K562 (cell line): ENCODE measurements around the gene PCOLCE2. TPM values are rescaled to one million over a fixed set of nuclear protein-coding genes. Genes with fewer than 3 reads are reported as not detected.

Source experiments
- ATAC-seq: fragments of 200-7000 bp; cut with Tn5 transposase; 3 replicates; pipeline ENCODE4 v1.9.1; 2020; ENCODE audit warnings: moderate library complexity
- BruUV-seq: library from RNA; stranded (reverse); fragments of 400-500 nt; replicated peaks from 2 replicates; lab custom pipeline; 2021; lab: Mats Ljungman, UMichigan
- CTCF ChIA-PET: fragments of 300-600 bp; formaldehyde crosslinking; extraction: SDS; loops from one replicate; lab custom pipeline; 2021; ENCODE audit warnings: low intra/inter-chr PET ratio; lab: Yijun Ruan, JAX
- POLR2A ChIA-PET: fragments of 300-600, 350-650 bp; sonication (Branson Sonifier 250); formaldehyde crosslinking; extraction: SDS; loops from one replicate; lab custom pipeline; 2021; ENCODE audit warnings: antibody characterized with exemption, inconsistent platforms; lab: Yijun Ruan, JAX
- DNase-seq, 4 experiments: peaks; one replicate each; pipeline versions ENCODE4 v3.0.0 to v3.0.0-alpha.2; 2011 to 2018; ENCODE audit warnings: low spot score in 3 of 4, mixed read lengths in 3 of 4; ENCODE audit errors: extremely low read depth in 1 of 4
- FAIRE-seq: peaks from 2 replicates; lab custom pipeline; 2011; peaks lifted over from hg19 to GRCh38; lab: Jason Lieb, UNC
- H2AFZ ChIP-seq: 2 replicates; pipeline ENCODE4 v1.6.0; 2011; ENCODE audit warnings: low read depth, low read length, control low read depth, inconsistent platforms
- H3K27ac ChIP-seq: fragments of 200-600 bp; 3 replicates; pipeline ENCODE4 v1.8.0; 2011; ENCODE audit warnings: low read depth, mild to moderate bottlenecking, control low read depth, inconsistent platforms, low read length, moderate library complexity, mixed read lengths; ENCODE audit errors: extremely low read depth
- H3K27me3 ChIP-seq, 2 experiments: fragments of 300-600 bp in 1 of 2; 2 replicates in 1 of 2; 3 replicates in 1 of 2; pipeline versions ENCODE4 v1.6.0 to v1.8.0; 2011; ENCODE audit warnings: inconsistent platforms in 2 of 2, low read length in 2 of 2, mild to moderate bottlenecking in 1 of 2, mixed read lengths in 1 of 2, moderate library complexity in 1 of 2; ENCODE audit not compliant: control insufficient read depth in 2 of 2, insufficient read depth in 2 of 2
- H3K36me3 ChIP-seq: fragments of 300-600 bp; 3 replicates; pipeline ENCODE4 v1.8.0; 2011; ENCODE audit warnings: mild to moderate bottlenecking, low read length, inconsistent platforms; ENCODE audit not compliant: control insufficient read depth, insufficient read depth
- H3K4me1 ChIP-seq, 2 experiments: fragments of 200-600 bp in 1 of 2; replicated peaks in 1 of 2; 2 replicates in 1 of 2; 3 replicates in 1 of 2; pipeline versions ENCODE4 v1.5.1 to v1.8.0; 2011; ENCODE audit warnings: inconsistent platforms in 2 of 2, low read length in 2 of 2, mild to moderate bottlenecking in 1 of 2, mixed read lengths in 1 of 2, moderate library complexity in 1 of 2; ENCODE audit not compliant: control insufficient read depth in 2 of 2, insufficient read depth in 2 of 2
- H3K4me2 ChIP-seq: 2 replicates; pipeline ENCODE4 v1.6.1; 2011; ENCODE audit warnings: low read length, control low read depth, inconsistent platforms, mixed read lengths; ENCODE audit not compliant: insufficient read depth
- H3K4me3 ChIP-seq: fragments of 200-600 bp; sonication (generic), shearing (Covaris generic); 2 replicates; pipeline ENCODE4 v1.5.1; 2016; ENCODE audit warnings: control low read depth, inconsistent platforms
- H3K79me2 ChIP-seq: fragments of 200-600 bp; 3 replicates; pipeline ENCODE4 v1.8.0; 2011; ENCODE audit warnings: low read length, inconsistent platforms; ENCODE audit not compliant: control insufficient read depth, insufficient read depth
- H3K9ac ChIP-seq, 2 experiments: 2 replicates each; pipeline versions ENCODE4 v1.6.0 to v1.6.1; 2011; ENCODE audit warnings: low read depth in 2 of 2, low read length in 2 of 2, control low read depth in 1 of 2, inconsistent platforms in 1 of 2, mild to moderate bottlenecking in 1 of 2, mixed read lengths in 1 of 2; ENCODE audit not compliant: insufficient read depth in 1 of 2
- H3K9me1 ChIP-seq: one replicate; pipeline ENCODE4 v1.6.0; 2011; ENCODE audit warnings: inconsistent platforms, mild to moderate bottlenecking, low read length, moderate library complexity; ENCODE audit not compliant: control insufficient read depth, insufficient read depth
- H3K9me3 ChIP-seq: replicated peaks from 2 replicates; pipeline ENCODE4 v1.5.1; 2011; ENCODE audit warnings: low read depth, low read length, inconsistent platforms; ENCODE audit not compliant: control insufficient read depth, insufficient read depth
- H4K20me1 ChIP-seq: replicated peaks from 2 replicates; pipeline ENCODE4 v1.6.1; 2011; ENCODE audit warnings: low read length, inconsistent platforms, mixed read lengths; ENCODE audit not compliant: control insufficient read depth, insufficient read depth
- ADNP ChIP-seq: fragments of 200-800 bp; sonication (Bioruptor generic); IDR thresholded peaks from 2 replicates; pipeline ENCODE4 v1.6.1; 2016; ENCODE audit warnings: missing genetic modification characterization, missing compliant biosample characterization
- BCOR ChIP-seq: fragments of 450-650 bp; IDR thresholded peaks from 2 replicates; pipeline ENCODE4 v1.6.1; 2016
- RBM25 ChIP-seq: fragments of 200-400 bp; formaldehyde crosslinking; IDR thresholded peaks from 2 replicates; pipeline ENCODE4 v1.6.1; 2018; ENCODE audit warnings: low read length, low read depth, moderate library complexity; ENCODE audit not compliant: severe bottlenecking
- SIRT6 ChIP-seq: IDR thresholded peaks from one replicate; pipeline ENCODE4 v1.6.1; 2012; ENCODE audit warnings: low read depth, mild to moderate bottlenecking, control low read depth, inconsistent platforms, low read length, moderate library complexity
- ZFX ChIP-seq: sonication (generic); formaldehyde crosslinking; IDR thresholded peaks from 2 replicates; pipeline ENCODE4 v1.8.0; 2022; ENCODE audit warnings: mild to moderate bottlenecking, missing genetic modification reagents, moderate library complexity
- ZNF766 ChIP-seq: fragments of 200-800 bp; sonication (Bioruptor generic); conservative IDR thresholded peaks from 2 replicates; pipeline ENCODE4 v1.6.1; 2016; ENCODE audit warnings: missing genetic modification characterization, missing compliant biosample characterization
- WGBS: fragments of 100-300 bp; shearing (Covaris generic); methylation state at CpG from one replicate; pipeline ENCODE4 v1.1.6; 2016; ENCODE audit warnings: low coverage, mixed read lengths; ENCODE audit not compliant: insufficient coverage; ENCODE audit errors: missing lambda C conversion rate; 5-methylcytosine and 5-hydroxymethylcytosine counted together
- in situ Hi-C: fragments of 300-500 bp; cut with MboI; formaldehyde crosslinking; loops from 4 replicates; pipeline ENCODE4 v1.15.0; 2018; ENCODE audit warnings: inconsistent platforms, mixed read lengths
- intact Hi-C: fragments of 100-400 bp; cut with micrococcal nuclease; formaldehyde crosslinking; loops from 2 replicates; pipeline ENCODE4 v1.14.2; 2022
- polyA plus RNA-seq, 8 experiments: library from polyadenylated mRNA; depleted of rRNA in 4 of 8; stranded (reverse) in 5 of 8; unstranded in 3 of 8; fragments of >200 nt; fragmentation: Nextera tagmentation in 2 of 8; fragmentation: Illumina TruSeq in 1 of 8; extraction: Ambion mirVana in 2 of 8; extraction: Trizol in 1 of 8; gene quantifications; 2 replicates each; pipeline versions ENCODE4 v1.2.1 to v1.2.3, GENCODE V29; 2011 to 2014; ENCODE audit warnings: inconsistent platforms in 1 of 8, missing spikeins in 1 of 8
- total RNA-seq, 7 experiments: library from RNA; depleted of rRNA in 6 of 7; stranded (reverse); fragments of >200 nt in 6 of 7; fragmentation: Illumina TruSeq in 2 of 7; extraction: Trizol in 2 of 7; gene quantifications; 2 replicates each; pipeline versions ENCODE4 v1.2.1 to v1.2.3, GENCODE V29; 2011 to 2021; ENCODE audit warnings: low replicate concordance in 1 of 7

The PCOLCE2 gene
- total and polyA plus RNA-seq, 9 of the 15 experiments (the other 6 are each of a cell fraction or from before 2014, with no cell fraction given): 0.18 to 1.2 (median 0.65) TPM

DNA sequence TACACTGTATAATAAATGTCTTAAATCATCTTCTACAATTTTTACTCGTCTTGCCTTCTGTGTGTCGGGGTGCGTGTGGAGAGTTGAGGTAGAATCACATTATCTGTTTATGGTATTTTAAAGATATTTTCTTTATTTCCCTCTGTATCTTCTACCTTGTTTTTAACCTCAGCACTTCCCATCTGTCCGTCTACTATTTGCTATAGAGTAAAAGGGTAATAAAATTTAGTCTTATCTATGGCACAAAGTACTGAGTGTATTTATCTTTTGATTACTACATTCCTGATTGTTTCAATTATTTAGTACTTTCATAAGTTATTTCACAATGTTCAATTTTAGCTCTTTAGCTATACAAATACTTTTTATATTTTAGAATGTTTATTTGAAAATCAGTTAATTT lies 102.9 kb downstream of the PCOLCE2 start (continued):
- TF ChIP-seq SIRT6: no peak

DNA sequence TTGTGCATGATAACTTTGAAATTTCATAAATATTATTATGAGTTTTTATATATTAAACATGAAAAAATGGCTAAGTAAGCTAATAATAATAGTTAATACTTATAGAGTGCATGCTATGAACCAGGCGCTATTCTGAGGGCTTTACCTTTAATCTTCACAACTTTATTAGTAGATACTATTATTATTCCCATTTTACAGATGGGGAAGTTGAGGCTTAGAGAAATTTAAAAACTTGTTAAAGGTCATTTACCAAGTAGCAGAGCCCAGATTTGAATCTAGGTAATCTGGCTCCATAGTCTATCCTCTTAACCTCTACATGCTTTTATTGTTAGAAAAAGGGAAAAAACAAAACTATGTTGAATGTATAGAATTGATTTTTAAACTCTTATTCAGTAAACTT lies 104.7 kb downstream of the PCOLCE2 start:
- in situ Hi-C loops (no loop called here), intact Hi-C loops (no loop called here)
- Histone ChIP-seq H2AFZ (no peak overlapping the region), H3K4me1 (peaks cover 0 to 14% of the 10 kb centered on the region in 2 experiments; a peak in 3 of 5 replicates), H4K20me1 (no peaks in the 10 kb centered on the region), H3K79me2 (no peaks in the 10 kb centered on the region), H3K27ac (no peak overlapping the region), H3K4me3 (no peak overlapping the region), H3K27me3 (no peaks in the 10 kb centered on the region), H3K4me2 (no peak overlapping the region), H3K9me3 (no peaks in the 10 kb centered on the region)
- no TSS peak for BruUV-seq
- CTCF ChIA-PET: no interaction called here
- no peak for ATAC-seq
- no peak for FAIRE-seq
- WGBS: 0% methylated on average over 1 of the region's 1 CpG
- no peak for DNase-seq
- peak; percentile 93 for TF ChIP-seq RBM25
- no peak for TF ChIP-seq ZNF766 (CRISPR knock-in tag)
- peak; percentile 55; the same call in 1 of the 2 replicates for TF ChIP-seq ADNP (tag)
- peak; percentile 40; the same call in 1 of the 2 replicates for TF ChIP-seq BCOR
- TF ChIP-seq ZFX (CRISPR knock-in tag): no peak
- TF ChIP-seq, all 486 proteins: peak for 3
- Histone ChIP-seq H3K9ac (no peak overlapping the region), H3K36me3 (no peaks in the 10 kb centered on the region), H3K9me1 (no peaks in the 10 kb centered on the region)
- POLR2A ChIA-PET: no interaction called here
